GM10248 (cell line): ENCODE measurements around the gene PRKCA.

ENCODE experiments used
- CTCF ChIA-PET: fragments of 300-600 bp; sonication (Branson Sonifier 250); formaldehyde crosslinking; extraction: SDS; loops from one replicate; lab custom pipeline; 2021; ENCODE audit warnings: antibody characterized with exemption; lab: Yijun Ruan, JAX
- POLR2A ChIA-PET: fragments of 350-650 bp; sonication (Branson Sonifier 250); formaldehyde crosslinking; extraction: SDS; loops from one replicate; lab custom pipeline; 2020; ENCODE audit warnings: antibody characterized with exemption; lab: Yijun Ruan, JAX
- DNase-seq: peaks from one replicate; pipeline ENCODE4 v3.0.0; 2012; ENCODE audit errors: extremely low spot score
- CTCF ChIP-seq: IDR thresholded peaks from 2 replicates; pipeline ENCODE4 v1.5.1; 2012; ENCODE audit warnings: mild to moderate bottlenecking, low read depth; ENCODE audit errors: extremely low read depth, missing control alignments, control extremely low read depth

The PRKCA gene

GRCh38 chr17:66525338-66525737, 222.9 kb downstream of the PRKCA start:
- DNase-seq: no peak
- POLR2A ChIA-PET: no interaction called here
- no peak for TF ChIP-seq CTCF
- CTCF ChIA-PET: no interaction called here

DNA sequence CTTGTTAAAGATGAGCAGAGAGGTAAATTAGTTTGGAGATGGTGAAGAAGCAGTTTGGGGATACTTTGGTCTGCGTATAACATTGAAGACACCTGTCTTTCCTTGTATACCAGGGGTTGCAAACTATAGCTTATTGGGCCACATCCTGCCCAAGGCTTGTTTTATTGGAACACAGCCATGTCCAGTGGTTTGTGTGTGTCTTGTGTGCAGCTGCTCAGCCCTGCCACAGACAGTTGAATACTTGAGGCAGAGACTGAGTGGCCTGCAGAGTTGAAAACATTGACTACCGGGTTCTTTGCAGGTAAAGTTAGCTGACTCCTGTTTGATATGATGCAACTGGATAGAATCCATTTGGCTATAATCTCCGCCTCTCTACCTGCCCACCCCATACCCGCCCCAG, 224.4 kb downstream of the PRKCA start:
- TF ChIP-seq CTCF: no peak
- CTCF ChIA-PET: no interaction called here
- no peak for DNase-seq
- POLR2A ChIA-PET: no interaction called here

DNA sequence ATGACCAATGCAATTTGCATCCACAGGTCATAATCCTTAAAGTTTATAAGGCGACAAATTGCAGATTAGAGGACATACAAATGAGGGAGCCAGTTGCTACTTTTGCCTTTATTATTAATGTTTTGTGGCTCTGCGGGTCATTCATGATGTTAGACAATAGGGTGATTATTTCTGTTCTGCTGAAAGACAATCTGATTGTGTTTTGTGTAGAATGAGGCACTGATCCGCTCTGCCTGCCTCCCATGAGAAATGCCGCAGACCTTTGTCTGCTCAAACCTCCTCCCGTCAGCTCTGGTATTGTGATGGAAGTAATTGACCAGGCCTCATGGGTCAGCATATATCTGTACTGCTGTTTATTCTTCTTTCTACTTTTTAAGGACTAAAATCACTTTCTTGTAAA, 224.9 kb downstream of the PRKCA start:
- TF ChIP-seq CTCF: no peak
- DNase-seq: no peak
- CTCF ChIA-PET: no interaction called here
- POLR2A ChIA-PET: no interaction called here

DNA sequence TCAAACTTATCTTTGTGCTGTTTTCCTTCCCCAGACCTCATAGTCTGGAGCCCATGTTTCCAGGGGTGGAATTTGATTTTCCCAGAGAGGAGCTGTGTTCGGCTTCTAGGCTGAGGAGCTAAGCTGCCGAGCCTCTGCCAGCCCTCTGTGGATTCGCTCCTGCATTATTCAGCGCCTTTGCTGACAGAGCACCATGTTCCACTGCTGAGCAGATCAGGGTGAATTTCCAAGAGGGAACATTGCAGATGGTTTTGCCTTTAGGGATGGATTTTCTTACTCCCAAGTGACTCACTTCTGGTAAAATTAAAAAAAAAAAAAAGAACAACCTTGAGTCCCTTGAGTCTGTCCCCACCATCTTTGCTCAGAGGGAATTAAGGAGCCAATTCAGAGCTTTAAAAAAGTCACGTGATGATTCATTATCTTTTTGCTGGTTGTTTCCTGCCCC, 229.5 kb downstream of the PRKCA start:
- POLR2A ChIA-PET: no interaction called here
- no peak for DNase-seq
- CTCF ChIA-PET: no interaction called here
- TF ChIP-seq CTCF: no peak

- ChIA-PET CTCF (no interaction called here), POLR2A (no interaction called here)
- DNase-seq: no peak
- TF ChIP-seq CTCF: no peak
Observed at GRCh38 chr17:66533572-66533971, 231.2 kb downstream of the PRKCA start.

GRCh38 chr17:66533986-66534385, 231.6 kb downstream of the PRKCA start:
- DNase-seq: no peak
- ChIA-PET POLR2A (no interaction called here), CTCF (no interaction called here)
- no peak for TF ChIP-seq CTCF

DNA sequence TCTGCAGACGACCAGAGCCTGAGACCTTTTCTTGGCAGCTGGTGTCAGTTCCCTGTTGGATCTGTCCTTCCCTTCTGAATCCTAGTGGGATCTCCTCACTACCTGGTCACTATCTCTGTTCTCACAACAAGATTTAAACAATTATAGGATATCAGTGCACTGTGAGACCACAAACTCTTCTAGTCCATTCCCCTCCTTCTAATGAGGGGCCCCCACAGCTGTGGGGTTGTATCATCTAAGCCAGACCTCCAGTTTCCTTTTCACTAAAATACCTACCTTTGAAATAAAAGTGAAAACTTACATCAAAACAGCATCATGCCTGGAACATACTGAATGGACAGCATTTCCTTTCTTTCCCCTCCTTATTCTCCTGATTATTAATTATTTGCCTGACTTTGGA, 233.2 kb downstream of the PRKCA start:
- no peak for TF ChIP-seq CTCF
- DNase-seq: no peak
- ChIA-PET CTCF (interaction anchor here (1.3 to 1.7 kb wide), 2 partner anchors 19 to 31 kb away, joined by 4 read pairs; no protein-coding TSS in a partner anchor), POLR2A (no interaction called here)
